Liver (tissue), 3 donors: ENCODE measurements around the gene SIAH1.

Experiments used
- ATF3 ChIP-seq: IDR thresholded peaks from 2 replicates; pipeline ENCODE4 v1.6.1; 2016; ENCODE audit warnings: antibody characterized with exemption
- EGR1 ChIP-seq, 2 donors: IDR thresholded peaks; 2 replicates each; pipeline ENCODE4 v1.6.1; 2016 to 2018; ENCODE audit warnings: antibody characterized with exemption in 2 of 2, low read depth in 2 of 2
- GABPA ChIP-seq, 2 donors: IDR thresholded peaks in 1 of 2; conservative IDR thresholded peaks in 1 of 2; 2 replicates each; pipeline ENCODE4 v1.6.1; 2016; ENCODE audit warnings: antibody characterized with exemption in 2 of 2, mild to moderate bottlenecking in 1 of 2, moderate library complexity in 1 of 2
- JUND ChIP-seq, 2 donors: IDR thresholded peaks; 2 replicates each; pipeline ENCODE4 v1.6.1; 2016; ENCODE audit warnings: antibody characterized with exemption in 2 of 2
- RAD21 ChIP-seq, 2 donors: IDR thresholded peaks; 2 replicates each; pipeline ENCODE4 v1.6.1; 2016; ENCODE audit warnings: antibody characterized with exemption in 2 of 2, mild to moderate bottlenecking in 2 of 2
- REST ChIP-seq: IDR thresholded peaks from 2 replicates; pipeline ENCODE4 v1.6.1; 2016; ENCODE audit warnings: antibody characterized with exemption, mild to moderate bottlenecking
- SP1 ChIP-seq: IDR thresholded peaks from 2 replicates; pipeline ENCODE4 v1.6.1; 2018; ENCODE audit warnings: antibody characterized with exemption, mild to moderate bottlenecking
- YY1 ChIP-seq: IDR thresholded peaks from 2 replicates; pipeline ENCODE4 v1.6.1; 2016; ENCODE audit warnings: antibody characterized with exemption, mild to moderate bottlenecking
- TF ChIP-seq, protein P1 (sequence below): IDR thresholded peaks from 2 replicates; pipeline ENCODE4 v1.6.1; 2016; ENCODE audit warnings: antibody characterized with exemption
- TF ChIP-seq, protein P2 (sequence below): fragments of 150-350 bp; IDR thresholded peaks from 2 replicates; pipeline ENCODE4 v1.5.1; 2017; ENCODE audit warnings: improper control_type of control experiment, low read depth, low read length; ENCODE audit not compliant: missing input control
- donor health status: healthy.
- donor health status: healthy.

DNA sequence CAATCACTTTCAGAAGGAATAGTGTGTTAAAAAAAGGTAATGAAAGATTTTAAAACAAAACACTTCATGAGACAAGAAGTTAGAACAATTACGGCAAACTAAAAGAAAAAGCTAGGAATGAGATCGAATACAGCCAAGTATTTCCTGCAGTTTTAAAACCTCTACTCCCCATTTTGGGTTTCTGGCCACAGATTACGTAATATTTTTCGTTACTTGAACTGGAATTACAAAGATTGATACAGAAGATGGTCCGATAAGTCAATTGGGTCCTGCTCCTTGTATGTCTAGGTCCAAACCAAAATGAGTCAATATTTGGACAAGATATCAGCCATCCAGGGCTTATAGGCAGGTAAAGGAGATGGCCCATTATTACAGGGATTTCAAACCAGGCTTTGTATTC is 52.2 kb downstream of the SIAH1 start:
- no peak for TF ChIP-seq EGR1 (IDR thresholded peaks at IDR 0.05; ENCODE audit: low read depth in 2 of 2)
- no peak for TF ChIP-seq REST
- TF ChIP-seq, protein P1, sequence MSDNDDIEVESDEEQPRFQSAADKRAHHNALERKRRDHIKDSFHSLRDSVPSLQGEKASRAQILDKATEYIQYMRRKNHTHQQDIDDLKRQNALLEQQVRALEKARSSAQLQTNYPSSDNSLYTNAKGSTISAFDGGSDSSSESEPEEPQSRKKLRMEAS: no peak
- no peak for TF ChIP-seq YY1
- no peak for TF ChIP-seq GABPA (IDR thresholded peaks at IDR 0.05 in 1 of 2, conservative IDR thresholded peaks at IDR 0.05 in 1 of 2)
- TF ChIP-seq, protein P2, sequence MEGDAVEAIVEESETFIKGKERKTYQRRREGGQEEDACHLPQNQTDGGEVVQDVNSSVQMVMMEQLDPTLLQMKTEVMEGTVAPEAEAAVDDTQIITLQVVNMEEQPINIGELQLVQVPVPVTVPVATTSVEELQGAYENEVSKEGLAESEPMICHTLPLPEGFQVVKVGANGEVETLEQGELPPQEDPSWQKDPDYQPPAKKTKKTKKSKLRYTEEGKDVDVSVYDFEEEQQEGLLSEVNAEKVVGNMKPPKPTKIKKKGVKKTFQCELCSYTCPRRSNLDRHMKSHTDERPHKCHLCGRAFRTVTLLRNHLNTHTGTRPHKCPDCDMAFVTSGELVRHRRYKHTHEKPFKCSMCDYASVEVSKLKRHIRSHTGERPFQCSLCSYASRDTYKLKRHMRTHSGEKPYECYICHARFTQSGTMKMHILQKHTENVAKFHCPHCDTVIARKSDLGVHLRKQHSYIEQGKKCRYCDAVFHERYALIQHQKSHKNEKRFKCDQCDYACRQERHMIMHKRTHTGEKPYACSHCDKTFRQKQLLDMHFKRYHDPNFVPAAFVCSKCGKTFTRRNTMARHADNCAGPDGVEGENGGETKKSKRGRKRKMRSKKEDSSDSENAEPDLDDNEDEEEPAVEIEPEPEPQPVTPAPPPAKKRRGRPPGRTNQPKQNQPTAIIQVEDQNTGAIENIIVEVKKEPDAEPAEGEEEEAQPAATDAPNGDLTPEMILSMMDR: no peak
- no peak for TF ChIP-seq SP1
- no peak for TF ChIP-seq ATF3
- TF ChIP-seq JUND (IDR thresholded peaks at IDR 0.05): no peak
- no peak for TF ChIP-seq RAD21 (IDR thresholded peaks at IDR 0.05)
